Liver (tissue), 9 donors: ENCODE measurements around the gene DYSF. TPM values are rescaled to one million over a fixed set of nuclear protein-coding genes. Genes with fewer than 3 reads are reported as not detected.

Experiments used
- DNase-seq: peaks from one replicate; pipeline ENCODE4 v3.0.0-alpha.2; 2017; ENCODE audit warnings: low spot score
- H3K27ac ChIP-seq, 2 donors: one replicate each; pipeline ENCODE4 v1.7.0; 2013; ENCODE audit warnings: inconsistent platforms in 2 of 2, low read length in 2 of 2, control low read depth in 1 of 2, low read depth in 1 of 2, mild to moderate bottlenecking in 1 of 2
- H3K27me3 ChIP-seq, 4 donors: one replicate each; pipeline versions ENCODE4 v1.6.1 to v1.7.0; 2013; ENCODE audit warnings: low read length in 3 of 4, inconsistent platforms in 1 of 4, mild to moderate bottlenecking in 1 of 4, moderate library complexity in 1 of 4; ENCODE audit not compliant: control insufficient read depth in 4 of 4, insufficient read depth in 4 of 4
- H3K36me3 ChIP-seq, 4 donors: one replicate each; pipeline versions ENCODE4 v1.6.1 to v1.7.0; 2013; ENCODE audit warnings: low read length in 3 of 4, mild to moderate bottlenecking in 3 of 4, low read depth in 1 of 4, moderate library complexity in 1 of 4; ENCODE audit not compliant: control insufficient read depth in 4 of 4, insufficient read depth in 3 of 4
- H3K4me1 ChIP-seq, 4 donors: one replicate each; pipeline versions ENCODE4 v1.6.1 to v1.7.0; 2013; ENCODE audit warnings: low read length in 3 of 4, mild to moderate bottlenecking in 3 of 4, moderate library complexity in 1 of 4; ENCODE audit not compliant: control insufficient read depth in 4 of 4, insufficient read depth in 4 of 4
- H3K4me3 ChIP-seq, 3 donors: one replicate each; pipeline versions ENCODE4 v1.6.1 to v1.7.0; 2013; ENCODE audit warnings: low read length in 3 of 3, control low read depth in 1 of 3, low read depth in 1 of 3, mild to moderate bottlenecking in 1 of 3
- H3K9ac ChIP-seq, 2 donors: one replicate each; pipeline ENCODE4 v1.7.0; 2013; ENCODE audit warnings: low read length in 2 of 2, mild to moderate bottlenecking in 2 of 2, moderate library complexity in 2 of 2, control low read depth in 1 of 2, low read depth in 1 of 2
- H3K9me3 ChIP-seq, 4 donors: one replicate each; pipeline versions ENCODE4 v1.6.1 to v1.7.0; 2013; ENCODE audit warnings: low read length in 3 of 4; ENCODE audit not compliant: control insufficient read depth in 4 of 4
- ATF3 ChIP-seq: IDR thresholded peaks from 2 replicates; pipeline ENCODE4 v1.6.1; 2016; ENCODE audit warnings: antibody characterized with exemption
- CTCF ChIP-seq: fragments of 150-350 bp; IDR thresholded peaks from 2 replicates; pipeline ENCODE4 v1.5.1; 2017; ENCODE audit warnings: improper control_type of control experiment, low read depth, low read length; ENCODE audit not compliant: missing input control
- EGR1 ChIP-seq, 2 donors: IDR thresholded peaks; 2 replicates each; pipeline ENCODE4 v1.6.1; 2016 to 2018; ENCODE audit warnings: antibody characterized with exemption in 2 of 2, low read depth in 2 of 2
- FOXA1 ChIP-seq: IDR thresholded peaks from 2 replicates; pipeline ENCODE4 v1.6.1; 2016; ENCODE audit warnings: antibody characterized with exemption
- FOXA2 ChIP-seq: IDR thresholded peaks from 2 replicates; pipeline ENCODE4 v1.6.1; 2016; ENCODE audit warnings: antibody characterized with exemption
- GABPA ChIP-seq, 2 donors: IDR thresholded peaks in 1 of 2; conservative IDR thresholded peaks in 1 of 2; 2 replicates each; pipeline ENCODE4 v1.6.1; 2016; ENCODE audit warnings: antibody characterized with exemption in 2 of 2, mild to moderate bottlenecking in 1 of 2, moderate library complexity in 1 of 2
- HNF4A ChIP-seq, 2 donors: conservative IDR thresholded peaks; 2 replicates each; pipeline ENCODE4 v1.6.1; 2016; ENCODE audit warnings: antibody characterized with exemption in 2 of 2, mild to moderate bottlenecking in 2 of 2
- HNF4G ChIP-seq: IDR thresholded peaks from 2 replicates; pipeline ENCODE4 v1.6.1; 2016; ENCODE audit warnings: antibody characterized with exemption
- JUND ChIP-seq, 2 donors: IDR thresholded peaks; 2 replicates each; pipeline ENCODE4 v1.6.1; 2016; ENCODE audit warnings: antibody characterized with exemption in 2 of 2
- MAX ChIP-seq: IDR thresholded peaks from 2 replicates; pipeline ENCODE4 v1.6.1; 2016; ENCODE audit warnings: antibody characterized with exemption
- NR2F2 ChIP-seq: IDR thresholded peaks from 2 replicates; pipeline ENCODE4 v1.6.1; 2016; ENCODE audit warnings: antibody characterized with exemption
- RAD21 ChIP-seq, 2 donors: IDR thresholded peaks; 2 replicates each; pipeline ENCODE4 v1.6.1; 2016; ENCODE audit warnings: antibody characterized with exemption in 2 of 2, mild to moderate bottlenecking in 2 of 2
- REST ChIP-seq: IDR thresholded peaks from 2 replicates; pipeline ENCODE4 v1.6.1; 2016; ENCODE audit warnings: antibody characterized with exemption, mild to moderate bottlenecking
- RXRA ChIP-seq, 2 donors: IDR thresholded peaks; 2 replicates each; pipeline ENCODE4 v1.6.1; 2017 to 2018; ENCODE audit warnings: antibody characterized with exemption in 2 of 2, mild to moderate bottlenecking in 1 of 2
- SP1 ChIP-seq: IDR thresholded peaks from 2 replicates; pipeline ENCODE4 v1.6.1; 2018; ENCODE audit warnings: antibody characterized with exemption, mild to moderate bottlenecking
- TAF1 ChIP-seq: conservative IDR thresholded peaks from 2 replicates; pipeline ENCODE4 v1.6.1; 2016; ENCODE audit warnings: antibody characterized with exemption, mild to moderate bottlenecking
- YY1 ChIP-seq: IDR thresholded peaks from 2 replicates; pipeline ENCODE4 v1.6.1; 2016; ENCODE audit warnings: antibody characterized with exemption, mild to moderate bottlenecking
- ZBTB33 ChIP-seq: IDR thresholded peaks from 2 replicates; pipeline ENCODE4 v1.6.1; 2016; ENCODE audit warnings: antibody characterized with exemption
- WGBS: extraction: QIAGEN DNeasy Blood & Tissue Kit; methylation state at CpG from one replicate; pipeline ENCODE4 v1.1.7; 2013; 5-methylcytosine and 5-hydroxymethylcytosine counted together
- polyA plus RNA-seq, 2 donors: library from polyadenylated mRNA; stranded (reverse) in 1 of 2; unstranded in 1 of 2; fragments of 200-250 nt in 1 of 2; fragments of >200 nt in 1 of 2; fragmentation: Nextera tagmentation in 1 of 2; extraction: Ambion mirVana in 1 of 2; gene quantifications; one replicate each; pipeline versions ENCODE4 v1.2.1 to v1.2.3, GENCODE V29; 2013 to 2015
- total RNA-seq, 2 donors: library from RNA; depleted of rRNA; stranded (reverse); fragments of >200 nt; gene quantifications; one replicate each; pipeline ENCODE4 v1.2.3, GENCODE V29; 2014
- donor health status: healthy.
- donor health status: healthy.
- donor health status: healthy.
- donor health status: healthy.
- donor health status: healthy.

DYSF gene
- total and polyA plus RNA-seq, 4 donors: 8.5 to 20.8 (median 13.6) TPM

- H3K4me3 ChIP-seq: no peak overlapping the region
- no peak overlapping the region for H3K27ac ChIP-seq
- peaks cover 6 to 35% (median 25%) of the 10 kb centered on the region in 4 donors for H3K4me1 ChIP-seq
- no peaks in the 10 kb centered on the region for H3K9me3 ChIP-seq
- no peak overlapping the region for H3K9ac ChIP-seq
- no peak for DNase-seq
- H3K36me3 ChIP-seq: peaks cover 0 to 4% (median 2%) of the 10 kb centered on the region in 4 donors
- no peaks in the 10 kb centered on the region for H3K27me3 ChIP-seq
- 95% methylated on average over 10 of the region's 10 CpGs for WGBS
- TF ChIP-seq GABPA (IDR thresholded peaks at IDR 0.05 in 1 of 2, conservative IDR thresholded peaks at IDR 0.05 in 1 of 2) (no peak), FOXA1 (no peak), MAX (no peak), TAF1 (no peak), YY1 (no peak), NR2F2 (no peak), SP1 (no peak), EGR1 (IDR thresholded peaks at IDR 0.05; ENCODE audit: low read depth in 2 of 2) (no peak), RXRA (IDR thresholded peaks at IDR 0.05) (no peak)
Observed at GRCh38 chr2:71558300-71559051, 105.1 kb downstream of the DYSF start.

- 90% methylated on average over 15 of the region's 15 CpGs for WGBS
- no peak for TF ChIP-seq JUND (IDR thresholded peaks at IDR 0.05)
- TF ChIP-seq RXRA (IDR thresholded peaks at IDR 0.05): no peak
- no peak for TF ChIP-seq EGR1 (IDR thresholded peaks at IDR 0.05; ENCODE audit: low read depth in 2 of 2)
- no peak for TF ChIP-seq ATF3
- no peak for TF ChIP-seq MAX
- no peak for TF ChIP-seq FOXA2
- no peak for TF ChIP-seq TAF1
- TF ChIP-seq NR2F2: no peak
- TF ChIP-seq FOXA1: no peak
- no peak for TF ChIP-seq REST
- no peak for TF ChIP-seq RAD21 (IDR thresholded peaks at IDR 0.05)
- no peak for TF ChIP-seq GABPA (IDR thresholded peaks at IDR 0.05 in 1 of 2, conservative IDR thresholded peaks at IDR 0.05 in 1 of 2)
- no peak for TF ChIP-seq HNF4G
- TF ChIP-seq CTCF: no peak
- no peak for TF ChIP-seq ZBTB33
- no peak for TF ChIP-seq HNF4A (conservative IDR thresholded peaks at IDR 0.05)
- no peak for TF ChIP-seq SP1
- no peak overlapping the region for H3K9ac ChIP-seq
- DNase-seq: no peak
- H3K27me3 ChIP-seq: no peaks in the 10 kb centered on the region
- H3K36me3 ChIP-seq: peaks cover 0 to 7% (median 3%) of the 10 kb centered on the region in 4 donors
- no peak overlapping the region for H3K27ac ChIP-seq
- no peak overlapping the region for H3K4me3 ChIP-seq
- peaks cover 6 to 29% (median 23%) of the 10 kb centered on the region in 4 donors for H3K4me1 ChIP-seq
- no peaks in the 10 kb centered on the region for H3K9me3 ChIP-seq
Observed at GRCh38 chr2:71559080-71559827, 105.9 kb downstream of the DYSF start.
